Subcutaneous abdominal adipose tissue (tissue), 5 donors: ENCODE measurements around the gene CPVL.

Source experiments
- H3K27ac ChIP-seq: one replicate; pipeline ENCODE4 v1.7.0; 2013; ENCODE audit warnings: low read depth, mild to moderate bottlenecking, inconsistent platforms, low read length, moderate library complexity
- H3K27me3 ChIP-seq, 5 donors: one replicate each; pipeline ENCODE4 v1.7.0; 2013; ENCODE audit warnings: low read length in 5 of 5, inconsistent platforms in 1 of 5; ENCODE audit not compliant: control insufficient read depth in 5 of 5, insufficient read depth in 4 of 5
- H3K36me3 ChIP-seq, 5 donors: one replicate each; pipeline ENCODE4 v1.7.0; 2013; ENCODE audit warnings: low read length in 5 of 5; ENCODE audit not compliant: control insufficient read depth in 5 of 5, insufficient read depth in 5 of 5
- H3K4me1 ChIP-seq, 5 donors: one replicate each; pipeline ENCODE4 v1.7.0; 2013; ENCODE audit warnings: low read length in 5 of 5, mild to moderate bottlenecking in 3 of 5, moderate library complexity in 1 of 5; ENCODE audit not compliant: control insufficient read depth in 5 of 5, insufficient read depth in 5 of 5
- H3K4me3 ChIP-seq, 5 donors: one replicate each; pipeline ENCODE4 v1.7.0; 2013; ENCODE audit warnings: low read length in 5 of 5, low read depth in 1 of 5
- H3K9ac ChIP-seq, 5 donors: one replicate each; pipeline ENCODE4 v1.7.0; 2013; ENCODE audit warnings: low read length in 5 of 5, mild to moderate bottlenecking in 4 of 5, moderate library complexity in 3 of 5
- H3K9me3 ChIP-seq, 5 donors: one replicate each; pipeline ENCODE4 v1.7.0; 2013; ENCODE audit warnings: low read length in 5 of 5; ENCODE audit not compliant: control insufficient read depth in 5 of 5
- donor health status: healthy.
- donor health status: healthy.
- donor health status: healthy.
- donor health status: healthy.
- donor health status: healthy.

Gene CPVL

DNA sequence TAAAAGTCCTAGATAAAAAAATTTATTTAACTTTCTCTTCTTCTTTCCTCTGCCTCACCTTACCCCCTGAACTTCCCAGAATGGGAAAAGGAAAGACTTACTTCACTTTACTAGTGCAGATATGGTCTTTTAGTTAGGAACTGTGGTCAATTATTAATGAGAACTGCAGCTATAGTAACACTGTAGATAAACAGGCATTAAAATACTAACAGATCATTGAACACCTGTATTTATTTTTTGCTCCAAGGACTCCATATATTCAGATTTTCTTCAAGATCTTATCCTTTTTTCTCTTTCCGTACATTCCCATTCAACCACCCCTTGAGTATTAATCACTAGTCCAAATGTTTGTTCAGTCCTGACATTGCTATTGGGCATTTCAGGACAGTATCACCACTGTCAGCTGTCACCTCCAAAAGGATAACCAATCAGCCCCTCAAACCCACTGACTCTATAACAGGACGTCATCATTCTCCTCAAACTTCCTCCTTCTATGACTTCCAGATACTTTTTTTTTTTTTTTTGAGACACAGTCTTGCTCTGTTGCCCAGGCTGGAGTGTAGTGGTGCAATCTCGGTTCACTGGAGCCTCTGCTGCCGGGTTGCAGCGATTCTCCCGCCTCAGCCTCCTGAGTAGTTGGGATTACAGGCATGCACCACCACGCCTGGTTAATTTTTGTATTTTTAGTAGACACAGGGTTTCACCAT is 4.2 kb downstream of the CPVL start:
- Histone ChIP-seq H3K36me3 (no peaks in the 10 kb centered on the region), H3K4me3 (no peak overlapping the region), H3K27me3 (peaks cover 5 to 12% (median 9%) of the 10 kb centered on the region in 5 donors), H3K9ac (no peak overlapping the region), H3K27ac (no peak overlapping the region), H3K4me1 (peaks cover 2 to 37% (median 27%) of the 10 kb centered on the region in 5 donors), H3K9me3 (no peaks in the 10 kb centered on the region)

DNA sequence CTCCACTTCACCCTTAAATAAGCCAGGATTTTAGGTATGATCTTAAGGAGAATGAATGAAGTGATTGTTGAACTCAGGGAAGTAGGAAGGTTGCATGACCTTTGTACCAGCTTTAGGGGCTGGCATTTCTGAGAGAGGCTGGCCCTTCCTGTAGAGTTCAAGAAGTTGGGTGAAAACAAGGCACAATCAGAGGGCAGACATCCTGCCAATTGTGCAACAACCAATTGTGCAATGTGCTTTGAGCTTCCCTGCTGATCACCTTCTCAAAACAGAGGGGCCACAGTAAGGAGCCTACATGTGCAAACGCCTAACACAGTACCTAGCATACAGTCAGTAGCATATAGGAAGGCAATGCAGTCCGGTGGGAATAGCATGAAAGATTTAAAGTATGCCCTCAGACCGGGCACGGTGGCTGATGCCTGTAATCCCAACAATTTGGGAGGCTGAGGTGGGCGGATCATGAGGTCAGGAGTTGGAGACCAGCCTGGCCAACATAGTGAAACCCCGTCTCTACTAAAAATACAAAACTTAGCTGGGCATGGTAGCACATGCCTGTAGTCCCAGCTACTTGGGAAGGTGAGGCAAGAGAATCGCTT is 5.4 kb downstream of the CPVL start:
- H3K36me3 ChIP-seq = no peaks in the 10 kb centered on the region
- peaks cover 1 to 25% (median 15%) of the 10 kb centered on the region in 5 donors for H3K4me1 ChIP-seq
- H3K4me3 ChIP-seq = no peak overlapping the region
- H3K27me3 ChIP-seq = peaks cover 0 to 8% (median 5%) of the 10 kb centered on the region in 5 donors
- no peak overlapping the region for H3K27ac ChIP-seq
- no peak overlapping the region for H3K9ac ChIP-seq
- H3K9me3 ChIP-seq = no peaks in the 10 kb centered on the region

DNA sequence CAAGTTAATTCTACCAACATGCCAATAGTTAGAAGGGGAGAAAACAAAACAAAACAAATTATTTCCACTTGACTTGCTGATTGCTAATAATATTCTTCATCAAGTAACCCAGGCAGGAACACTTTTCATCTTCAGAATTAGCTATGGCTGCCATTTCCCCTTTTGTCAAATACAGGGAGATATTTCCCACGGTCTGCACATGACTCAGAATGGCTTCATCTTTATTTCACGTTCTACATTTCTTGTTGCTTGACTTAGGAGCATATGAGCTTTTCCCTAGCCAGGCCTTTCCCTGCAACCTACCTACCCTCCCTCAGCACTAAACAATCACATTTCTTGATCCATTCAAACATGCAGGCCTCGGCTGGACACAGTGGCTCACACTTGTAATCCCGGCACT is 6.5 kb downstream of the CPVL start:
- peaks cover 0 to 2% (median 0%) of the 10 kb centered on the region in 5 donors for H3K27me3 ChIP-seq
- H3K9ac ChIP-seq = no peak overlapping the region
- peaks cover 0 to 21% (median 11%) of the 10 kb centered on the region in 5 donors for H3K4me1 ChIP-seq
- H3K4me3 ChIP-seq = no peak overlapping the region
- no peaks in the 10 kb centered on the region for H3K36me3 ChIP-seq
- no peaks in the 10 kb centered on the region for H3K9me3 ChIP-seq
- no peak overlapping the region for H3K27ac ChIP-seq

DNA sequence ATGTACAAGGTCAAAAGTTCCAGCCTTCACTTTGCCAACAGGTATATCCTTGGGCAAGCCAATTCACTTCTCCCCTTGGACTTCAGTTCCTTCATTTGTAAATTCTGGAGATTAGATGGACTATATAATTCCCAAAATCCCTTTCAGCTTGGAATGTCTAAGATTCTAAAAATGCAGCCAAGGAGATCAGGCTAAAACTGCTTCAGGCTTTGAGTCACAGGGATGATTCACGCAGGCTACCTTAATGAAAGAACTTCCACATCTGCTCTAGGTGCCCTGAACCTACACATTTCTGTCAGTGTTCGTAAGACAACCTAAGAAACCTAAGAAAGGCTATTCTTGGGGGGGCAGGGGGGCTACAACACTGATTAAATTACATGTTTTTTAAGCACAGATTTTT is 7.1 kb downstream of the CPVL start:
- H3K36me3 ChIP-seq = no peaks in the 10 kb centered on the region
- no peak overlapping the region for H3K4me3 ChIP-seq
- peaks cover 0 to 21% (median 11%) of the 10 kb centered on the region in 5 donors for H3K4me1 ChIP-seq
- H3K9ac ChIP-seq = no peak overlapping the region
- H3K9me3 ChIP-seq = no peaks in the 10 kb centered on the region
- no peak overlapping the region for H3K27ac ChIP-seq
- H3K27me3 ChIP-seq = peaks cover 0 to 2% (median 0%) of the 10 kb centered on the region in 5 donors

DNA sequence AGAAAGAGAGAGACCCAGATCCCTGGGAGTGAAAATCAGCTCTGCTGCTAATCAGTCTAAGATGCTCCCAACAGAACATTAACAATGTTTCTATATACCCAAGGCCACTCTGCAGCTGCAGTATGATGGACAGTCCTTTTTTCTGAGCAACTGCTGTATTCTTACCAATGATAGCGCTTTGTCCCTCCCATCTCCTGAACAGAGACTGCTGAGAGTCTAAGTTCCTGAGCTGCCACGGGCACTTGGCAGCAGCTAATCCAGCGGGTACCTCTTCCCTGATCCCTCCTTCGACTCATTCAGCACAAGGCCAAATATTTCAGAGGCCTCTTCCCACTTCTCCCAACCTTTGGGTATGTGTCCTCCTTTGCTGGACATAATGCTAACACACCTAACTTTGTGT is 7.7 kb downstream of the CPVL start:
- H3K9ac ChIP-seq = no peak overlapping the region
- H3K36me3 ChIP-seq = no peaks in the 10 kb centered on the region
- no peak overlapping the region for H3K27ac ChIP-seq
- H3K9me3 ChIP-seq = no peaks in the 10 kb centered on the region
- peaks cover 0 to 21% (median 11%) of the 10 kb centered on the region in 5 donors for H3K4me1 ChIP-seq
- H3K27me3 ChIP-seq = peaks cover 0 to 2% (median 0%) of the 10 kb centered on the region in 5 donors
- H3K4me3 ChIP-seq = no peak overlapping the region

GRCh38 chr7:29135846-29136245 is 10.5 kb downstream of the CPVL start:
- no peak overlapping the region for H3K27ac ChIP-seq
- no peaks in the 10 kb centered on the region for H3K9me3 ChIP-seq
- H3K36me3 ChIP-seq = no peaks in the 10 kb centered on the region
- H3K4me3 ChIP-seq = no peak overlapping the region
- no peaks in the 10 kb centered on the region for H3K27me3 ChIP-seq
- no peak overlapping the region for H3K9ac ChIP-seq
- peaks cover 0 to 18% (median 9%) of the 10 kb centered on the region in 5 donors for H3K4me1 ChIP-seq

DNA sequence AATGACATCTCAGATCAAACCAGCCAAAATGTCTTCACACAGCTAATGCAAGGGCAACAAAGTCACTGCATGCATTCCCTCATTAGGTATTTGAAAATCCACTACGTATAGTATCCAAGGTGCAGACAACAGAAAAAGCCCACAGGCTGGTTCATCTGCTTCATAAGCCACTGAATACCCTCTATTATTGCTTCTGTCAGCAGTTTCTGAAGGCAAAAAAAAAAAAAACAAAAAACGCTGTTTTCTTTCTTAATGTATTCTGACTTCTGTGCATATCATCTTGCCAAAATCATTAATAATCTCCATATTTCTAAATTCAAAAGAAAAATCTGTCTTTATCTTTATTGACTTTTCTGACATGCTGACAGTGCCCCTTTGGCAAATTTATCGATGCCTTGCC is 13.4 kb downstream of the CPVL start:
- Histone ChIP-seq H3K9me3 (no peaks in the 10 kb centered on the region), H3K27ac (no peak overlapping the region), H3K9ac (no peak overlapping the region), H3K36me3 (no peaks in the 10 kb centered on the region), H3K4me3 (no peak overlapping the region), H3K4me1 (peaks cover 0 to 2% (median 0%) of the 10 kb centered on the region in 5 donors), H3K27me3 (no peaks in the 10 kb centered on the region)

- no peak overlapping the region for H3K27ac ChIP-seq
- H3K9ac ChIP-seq = no peak overlapping the region
- H3K36me3 ChIP-seq = no peaks in the 10 kb centered on the region
- no peaks in the 10 kb centered on the region for H3K27me3 ChIP-seq
- H3K4me3 ChIP-seq = no peak overlapping the region
- peaks cover 0 to 15% (median 0%) of the 10 kb centered on the region in 5 donors for H3K4me1 ChIP-seq
- H3K9me3 ChIP-seq = no peaks in the 10 kb centered on the region
These were observed 14.7 kb downstream of the CPVL start for GRCh38 chr7:29131678-29132077.

DNA sequence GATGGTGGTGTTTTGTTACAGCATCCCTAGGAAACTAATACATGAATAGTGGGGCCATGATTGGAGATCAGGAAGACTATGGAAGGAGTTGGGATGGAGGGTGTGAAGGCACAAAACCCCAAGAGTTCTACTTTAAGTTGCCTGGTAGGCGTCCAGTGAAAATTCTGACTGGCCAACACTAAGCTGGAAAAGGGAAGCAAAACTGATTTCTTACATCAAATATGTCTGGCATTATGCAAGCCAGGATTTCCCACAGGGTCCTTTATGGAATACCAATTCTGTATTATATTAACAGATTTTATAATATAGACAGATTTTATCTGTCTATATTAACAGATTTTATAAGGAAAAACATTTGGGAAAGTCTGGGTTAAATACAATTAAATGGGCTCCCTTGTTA is 16.2 kb downstream of the CPVL start:
- Histone ChIP-seq H3K9ac (no peak overlapping the region), H3K36me3 (no peaks in the 10 kb centered on the region), H3K9me3 (no peaks in the 10 kb centered on the region), H3K4me3 (no peak overlapping the region), H3K27ac (no peak overlapping the region), H3K27me3 (no peaks in the 10 kb centered on the region), H3K4me1 (peaks cover 0 to 16% (median 0%) of the 10 kb centered on the region in 5 donors)

GRCh38 chr7:29127527-29127926 is 18.8 kb downstream of the CPVL start:
- no peak overlapping the region for H3K27ac ChIP-seq
- H3K4me3 ChIP-seq = no peak overlapping the region
- H3K9ac ChIP-seq = no peak overlapping the region
- H3K9me3 ChIP-seq = no peaks in the 10 kb centered on the region
- no peaks in the 10 kb centered on the region for H3K27me3 ChIP-seq
- peaks cover 0 to 19% (median 0%) of the 10 kb centered on the region in 5 donors for H3K4me1 ChIP-seq
- H3K36me3 ChIP-seq = no peaks in the 10 kb centered on the region
